GM18519 (cell line): ENCODE data around the gene EIF4ENIF1.
"Not testable (repeated sequence)": the region's sequence is repeated elsewhere in the genome, so short reads cannot be mapped to it uniquely, and the experiment has no call there.

ENCODE experiments used
- ATAC-seq: cut with Tn5 transposase; IDR thresholded peaks from one replicate; pipeline ENCODE4 v1.9.1; 2021; ENCODE audit warnings: mild to moderate bottlenecking, moderate library complexity; ENCODE audit not compliant: unreplicated experiment, low FRiP score

The EIF4ENIF1 gene, protein sequence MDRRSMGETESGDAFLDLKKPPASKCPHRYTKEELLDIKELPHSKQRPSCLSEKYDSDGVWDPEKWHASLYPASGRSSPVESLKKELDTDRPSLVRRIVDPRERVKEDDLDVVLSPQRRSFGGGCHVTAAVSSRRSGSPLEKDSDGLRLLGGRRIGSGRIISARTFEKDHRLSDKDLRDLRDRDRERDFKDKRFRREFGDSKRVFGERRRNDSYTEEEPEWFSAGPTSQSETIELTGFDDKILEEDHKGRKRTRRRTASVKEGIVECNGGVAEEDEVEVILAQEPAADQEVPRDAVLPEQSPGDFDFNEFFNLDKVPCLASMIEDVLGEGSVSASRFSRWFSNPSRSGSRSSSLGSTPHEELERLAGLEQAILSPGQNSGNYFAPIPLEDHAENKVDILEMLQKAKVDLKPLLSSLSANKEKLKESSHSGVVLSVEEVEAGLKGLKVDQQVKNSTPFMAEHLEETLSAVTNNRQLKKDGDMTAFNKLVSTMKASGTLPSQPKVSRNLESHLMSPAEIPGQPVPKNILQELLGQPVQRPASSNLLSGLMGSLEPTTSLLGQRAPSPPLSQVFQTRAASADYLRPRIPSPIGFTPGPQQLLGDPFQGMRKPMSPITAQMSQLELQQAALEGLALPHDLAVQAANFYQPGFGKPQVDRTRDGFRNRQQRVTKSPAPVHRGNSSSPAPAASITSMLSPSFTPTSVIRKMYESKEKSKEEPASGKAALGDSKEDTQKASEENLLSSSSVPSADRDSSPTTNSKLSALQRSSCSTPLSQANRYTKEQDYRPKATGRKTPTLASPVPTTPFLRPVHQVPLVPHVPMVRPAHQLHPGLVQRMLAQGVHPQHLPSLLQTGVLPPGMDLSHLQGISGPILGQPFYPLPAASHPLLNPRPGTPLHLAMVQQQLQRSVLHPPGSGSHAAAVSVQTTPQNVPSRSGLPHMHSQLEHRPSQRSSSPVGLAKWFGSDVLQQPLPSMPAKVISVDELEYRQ

GRCh38 chr22:31489632-31490495 is at the start of gene EIF4ENIF1:
Gene EIF4ENIF1 (minus strand): TSS chr22:31489842. CDS start chr22:31488718, 1,124 bp downstream.
- ATAC-seq = no peak

DNA sequence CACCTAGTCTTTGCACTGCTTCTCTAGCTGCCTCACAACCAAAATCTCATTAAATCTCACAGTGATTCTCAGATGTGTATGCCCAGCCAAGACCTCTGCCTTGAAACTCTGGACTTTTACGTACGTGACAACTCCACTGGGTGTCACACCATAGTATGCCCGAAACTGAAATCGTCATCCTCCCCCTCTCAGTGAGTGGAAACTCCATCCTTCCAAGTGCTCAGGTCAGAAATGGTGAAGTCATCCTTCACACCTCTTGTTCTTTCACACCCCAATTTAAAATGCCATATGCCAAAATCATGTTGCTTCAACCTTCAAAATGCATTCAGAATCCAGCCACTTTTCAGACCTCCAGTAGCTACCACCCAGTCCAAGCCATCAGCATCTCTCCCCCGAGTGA is 49.2 kb upstream of the EIF4ENIF1 start:
- no peak for ATAC-seq

DNA sequence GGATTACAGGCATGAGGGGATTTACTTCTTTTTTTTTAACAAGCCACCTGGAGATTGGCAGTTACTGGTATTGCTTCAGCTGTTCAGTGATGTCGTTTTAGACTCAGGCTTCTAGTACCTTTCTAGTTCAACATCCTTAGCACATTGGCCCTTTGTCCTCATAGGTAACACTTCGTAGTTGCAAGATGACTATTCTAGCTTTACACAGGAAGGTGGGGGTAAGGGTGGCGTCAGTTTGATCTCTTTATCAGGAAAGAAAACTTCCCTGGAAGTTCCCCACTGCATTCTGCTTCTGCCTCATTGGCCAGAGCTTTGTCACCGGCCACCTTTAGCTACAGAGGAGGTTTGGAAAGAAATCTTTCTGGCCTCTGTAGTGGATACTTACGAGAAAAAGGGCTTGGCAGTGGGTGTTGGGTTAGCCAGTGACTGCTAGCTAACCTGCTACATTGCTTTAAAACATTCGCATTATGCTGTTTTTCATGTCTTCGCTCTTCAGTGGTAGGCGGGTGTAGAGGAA is 47.4 kb upstream of the EIF4ENIF1 start:
- no peak for ATAC-seq

GRCh38 chr22:31533374-31533773 is 43.7 kb upstream of the EIF4ENIF1 start:
- ATAC-seq = no peak

DNA sequence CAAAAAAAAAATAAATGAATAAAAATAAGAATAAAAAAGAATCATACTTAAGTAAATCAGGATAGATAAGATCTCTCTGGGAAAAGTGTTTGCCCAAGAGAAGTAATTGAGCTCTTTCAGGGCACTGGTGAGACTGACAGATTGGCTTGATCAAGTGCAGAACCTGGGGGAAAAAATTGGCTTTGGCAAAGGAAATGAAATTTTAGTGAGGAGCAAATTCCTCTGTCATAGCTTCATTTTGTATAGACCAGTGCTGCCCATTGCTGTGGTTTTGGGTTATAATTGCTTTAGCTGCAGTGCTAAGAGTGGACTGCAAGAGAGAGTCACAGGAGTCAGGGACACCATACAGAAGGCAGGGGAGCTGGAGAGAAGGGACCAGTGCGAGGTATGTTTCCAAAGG is 42.4 kb upstream of the EIF4ENIF1 start:
- no peak for ATAC-seq

- no peak for ATAC-seq
Measured at GRCh38 chr22:31530823-31531195, 41.2 kb upstream of the EIF4ENIF1 start.

GRCh38 chr22:31526270-31526669 is 36.6 kb upstream of the EIF4ENIF1 start:
- no peak for ATAC-seq

DNA sequence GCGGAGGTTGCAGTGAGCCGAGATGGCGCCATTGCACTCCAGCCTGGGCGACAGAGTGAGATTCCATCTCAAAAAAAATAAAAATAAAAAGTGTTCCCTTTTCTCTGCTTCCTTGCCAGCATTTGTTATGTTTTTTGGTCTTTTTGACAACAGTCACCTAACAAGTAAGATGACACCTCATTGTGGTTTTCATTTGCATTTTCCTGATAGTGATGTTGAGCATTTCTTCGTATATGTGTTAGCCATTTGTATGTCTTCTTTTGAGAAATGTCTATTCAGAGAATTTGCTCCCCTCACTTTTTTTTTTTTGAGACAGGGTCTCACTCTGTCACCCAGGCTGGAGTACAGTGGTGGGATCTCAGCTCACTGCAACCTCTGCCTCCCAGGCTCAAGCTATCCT is 34.5 kb upstream of the EIF4ENIF1 start:
- ATAC-seq = not testable (repeated sequence)

DNA sequence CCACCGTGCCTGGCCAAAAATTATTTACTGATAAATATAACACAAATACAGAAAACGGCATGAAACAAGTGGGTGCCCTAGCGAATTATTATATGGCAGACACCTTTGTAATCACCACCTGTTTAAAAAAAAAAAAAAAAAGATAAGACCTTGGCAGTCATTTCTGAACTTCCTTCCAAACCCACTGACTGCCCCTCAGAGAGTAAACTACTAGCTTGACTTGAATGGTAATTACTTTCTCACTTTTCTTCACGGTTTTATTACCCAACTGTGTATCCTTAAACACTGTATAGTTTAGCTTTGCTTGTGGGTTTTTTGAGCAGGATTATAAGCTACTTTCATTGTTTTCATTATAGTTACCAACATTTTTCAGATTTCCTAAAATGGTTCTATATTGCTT is 30.4 kb upstream of the EIF4ENIF1 start:
- ATAC-seq = no peak

DNA sequence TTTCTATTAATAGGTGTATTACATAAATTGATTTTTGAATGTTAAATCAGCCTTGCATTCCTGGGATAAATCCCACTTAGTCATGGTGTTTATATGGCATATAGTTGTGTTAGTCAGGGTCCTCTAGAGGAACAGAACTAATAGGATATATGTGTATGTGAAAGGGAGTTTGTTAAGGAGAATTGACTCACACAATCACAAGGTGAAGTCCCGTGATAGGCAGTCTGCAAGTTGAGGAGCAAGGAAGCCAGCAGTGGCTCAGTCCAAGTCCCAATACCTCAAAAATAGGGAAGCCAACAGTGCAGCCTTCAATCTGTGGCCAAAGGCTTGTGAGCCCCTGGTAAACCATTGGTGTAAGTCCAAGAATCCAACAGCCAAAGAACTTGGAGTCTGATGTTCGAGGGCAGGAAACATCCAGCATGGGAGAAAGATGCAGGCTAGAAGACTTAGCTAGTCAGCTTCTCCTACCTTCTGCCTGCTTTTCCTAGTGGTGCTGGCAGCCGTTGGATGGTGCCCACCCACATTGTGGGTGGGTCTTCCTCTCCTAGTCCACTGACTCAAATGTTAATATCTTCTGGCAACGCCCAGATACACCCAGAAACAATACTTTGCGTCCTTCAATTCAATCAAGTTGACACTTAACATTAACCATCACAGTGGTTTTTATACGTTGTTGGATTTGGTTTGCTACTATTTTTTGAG is 19.6 kb upstream of the EIF4ENIF1 start:
- ATAC-seq = no peak

DNA sequence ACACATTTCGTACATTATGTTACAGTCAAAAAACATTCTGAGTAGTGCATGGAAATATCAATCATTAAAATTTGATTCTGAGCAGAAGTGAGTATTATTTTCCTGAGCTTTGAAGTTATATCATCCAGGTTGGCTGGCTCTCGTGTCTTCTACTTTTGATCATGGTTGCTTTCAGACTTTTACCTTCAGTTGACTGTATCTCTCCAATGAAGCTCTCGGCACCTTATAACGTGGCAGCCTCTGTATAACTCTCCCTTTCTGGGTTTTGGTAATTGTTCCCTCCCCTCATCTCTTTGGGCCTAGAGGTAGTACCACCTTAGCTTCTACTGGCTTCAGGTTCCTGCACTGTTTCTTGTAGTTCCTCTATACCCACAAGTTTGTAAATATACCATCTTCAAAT is 18.9 kb upstream of the EIF4ENIF1 start:
- ATAC-seq = no peak

- ATAC-seq = not testable (repeated sequence)
Measured at GRCh38 chr22:31507517-31507916, 17.9 kb upstream of the EIF4ENIF1 start.

DNA sequence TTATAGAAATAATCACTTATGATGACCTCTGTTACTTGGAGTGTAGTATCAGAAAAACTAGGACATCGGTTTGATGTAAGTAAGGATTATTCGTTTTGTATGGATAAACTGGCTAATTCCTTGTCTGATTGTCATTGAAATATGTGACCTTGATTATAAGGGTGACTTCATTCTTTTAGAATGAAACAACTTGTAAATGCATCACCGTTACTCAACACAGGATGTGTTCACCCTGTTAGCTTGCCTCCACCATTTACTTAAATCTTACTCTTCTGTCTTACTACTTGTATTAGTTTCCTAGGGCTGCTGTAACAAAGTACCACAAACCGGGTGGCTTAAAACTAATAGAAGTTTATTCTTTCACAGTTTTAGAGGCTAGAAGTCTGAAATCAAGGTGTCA is 14.6 kb upstream of the EIF4ENIF1 start:
- ATAC-seq = no peak

GRCh38 chr22:31503211-31503964 is 13.7 kb upstream of the EIF4ENIF1 start:
- no peak for ATAC-seq

GRCh38 chr22:31501738-31502137 is 12.1 kb upstream of the EIF4ENIF1 start:
- no peak for ATAC-seq

DNA sequence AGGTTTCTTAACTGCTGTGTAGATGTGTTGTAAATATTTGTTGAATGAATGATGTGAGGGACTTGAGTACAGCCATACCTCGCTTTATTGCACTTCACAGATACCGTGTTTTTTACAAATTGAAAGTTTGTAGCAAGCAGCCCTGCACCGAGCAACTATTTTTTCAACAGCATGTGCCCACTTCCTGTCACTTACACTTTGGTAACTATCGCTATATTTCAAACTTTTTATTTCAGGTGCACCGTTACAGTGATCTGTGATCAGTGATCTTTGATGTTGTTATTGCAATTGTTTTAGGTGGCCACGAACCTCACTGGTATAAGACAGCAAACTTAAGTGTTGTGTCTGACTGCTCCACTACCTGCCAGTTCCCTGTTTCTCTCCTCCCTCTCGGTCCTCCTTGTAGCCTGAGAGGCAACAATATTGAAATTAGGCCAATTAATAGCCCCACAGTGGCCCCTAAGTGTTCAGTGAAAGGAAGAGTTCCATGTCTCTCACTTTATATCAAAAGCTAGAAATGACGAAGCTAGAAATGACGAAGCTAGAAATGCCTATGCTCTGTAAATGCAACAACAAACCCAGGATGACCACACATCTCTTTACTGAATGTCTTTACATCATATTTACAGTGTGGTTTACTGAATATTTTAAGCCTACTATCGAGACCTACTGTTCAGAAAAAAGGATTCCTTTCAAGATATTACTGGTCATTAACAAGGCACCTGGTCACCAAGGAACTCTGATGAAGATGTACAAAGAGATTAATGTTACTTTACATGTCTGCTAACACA is 7.7 kb upstream of the EIF4ENIF1 start:
- no peak for ATAC-seq

DNA sequence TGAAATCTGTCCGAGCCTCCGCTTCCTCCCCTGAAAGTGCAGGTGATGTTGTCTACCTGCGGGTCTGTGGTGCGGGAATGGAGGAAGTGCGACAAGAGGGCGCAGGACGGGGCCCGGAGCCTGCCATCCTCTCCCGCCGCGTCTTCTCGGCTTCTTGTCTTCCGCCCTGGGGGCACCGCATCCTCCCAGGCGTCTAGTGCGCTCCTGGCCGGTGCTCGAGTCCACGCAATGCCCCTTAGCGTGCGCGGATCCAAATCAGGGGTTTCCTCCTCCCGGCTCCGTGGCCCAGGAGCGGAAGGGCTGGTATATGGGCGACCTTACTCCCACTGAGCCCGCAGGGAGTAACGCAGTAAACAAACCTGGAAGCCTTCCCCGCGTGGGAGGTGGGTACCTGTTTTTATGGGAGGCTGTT is 7.1 kb upstream of the EIF4ENIF1 start:
- no peak for ATAC-seq
